Endothelial cell of umbilical vein (primary cell): ENCODE data around the gene NRM. TPM values are rescaled to one million over a fixed set of nuclear protein-coding genes. Genes with fewer than 3 reads are reported as not detected.

Source experiments
- BruUV-seq: library from RNA; stranded (reverse); fragments of 400-500 nt; replicated peaks from 2 replicates; lab custom pipeline; 2021; lab: Mats Ljungman, UMichigan
- CTCF ChIA-PET: fragments of 300-600, 350-600 bp; sonication (Branson Sonifier 250); formaldehyde crosslinking; loops from one replicate; lab custom pipeline; 2021; ENCODE audit warnings: antibody characterized with exemption, inconsistent platforms; lab: Charles Lee
- POLR2A ChIA-PET: fragments of 300-600, 350-600 bp; sonication (Branson Sonifier 250); formaldehyde crosslinking; loops from one replicate; lab custom pipeline; 2021; ENCODE audit warnings: antibody characterized with exemption, inconsistent platforms; lab: Charles Lee
- DNase-seq: peaks from one replicate; pipeline ENCODE4 v3.0.0-alpha.2; 2011; ENCODE audit warnings: low read depth, low spot score
- FAIRE-seq: peaks from 2 replicates; lab custom pipeline; 2011; peaks lifted over from hg19 to GRCh38; lab: Jason Lieb, UNC
- H2AFZ ChIP-seq: 2 replicates; pipeline ENCODE4 v1.6.0; 2012; ENCODE audit warnings: low read depth, low read length, control low read depth, inconsistent platforms
- H3K27ac ChIP-seq: 2 replicates; pipeline ENCODE4 v1.5.1; 2011; ENCODE audit warnings: low read depth, mild to moderate bottlenecking, control low read depth, low read length, moderate library complexity; ENCODE audit not compliant: insufficient read depth
- H3K27me3 ChIP-seq, 2 experiments: 2 replicates each; pipeline versions ENCODE4 v1.6.0 to v1.6.1; 2011; ENCODE audit warnings: low read length in 2 of 2, mixed read lengths in 1 of 2; ENCODE audit not compliant: control insufficient read depth in 2 of 2, insufficient read depth in 2 of 2
- H3K36me3 ChIP-seq, 2 experiments: 2 replicates in 1 of 2; 3 replicates in 1 of 2; pipeline ENCODE4 v1.5.1; 2011; ENCODE audit warnings: low read length in 2 of 2, mild to moderate bottlenecking in 1 of 2, moderate library complexity in 1 of 2; ENCODE audit not compliant: control insufficient read depth in 2 of 2, insufficient read depth in 2 of 2; ENCODE audit errors: extremely low read depth in 1 of 2
- H3K4me1 ChIP-seq: 3 replicates; pipeline ENCODE4 v1.5.1; 2011; ENCODE audit warnings: mild to moderate bottlenecking, low read length; ENCODE audit not compliant: control insufficient read depth, insufficient read depth; ENCODE audit errors: extremely low read depth
- H3K4me2 ChIP-seq: 2 replicates; pipeline ENCODE4 v1.6.1; 2011; ENCODE audit warnings: low read length, control low read depth, mixed read lengths; ENCODE audit not compliant: insufficient read depth
- H3K4me3 ChIP-seq, 3 experiments: fragments of 200-600 bp in 1 of 3; sonication (generic), shearing (Covaris generic) in 1 of 3; replicated peaks in 1 of 3; 2 replicates each; pipeline ENCODE4 v1.5.1; 2011 to 2016; ENCODE audit warnings: control low read depth in 3 of 3, low read length in 3 of 3, mild to moderate bottlenecking in 2 of 3, inconsistent platforms in 1 of 3, low read depth in 1 of 3, moderate library complexity in 1 of 3; ENCODE audit not compliant: insufficient read depth in 1 of 3
- H3K79me2 ChIP-seq: 2 replicates; pipeline ENCODE4 v1.6.0; 2012; ENCODE audit warnings: low read length, inconsistent platforms; ENCODE audit not compliant: control insufficient read depth, insufficient read depth
- H3K9ac ChIP-seq: replicated peaks from 2 replicates; pipeline ENCODE3; 2011; ENCODE audit warnings: low read length, control low read depth; ENCODE audit not compliant: insufficient read depth; ENCODE audit errors: extremely low read depth
- H3K9me1 ChIP-seq: replicated peaks from 3 replicates; pipeline ENCODE4 v1.6.0; 2011; ENCODE audit warnings: mild to moderate bottlenecking, low read length; ENCODE audit not compliant: control insufficient read depth, insufficient read depth; ENCODE audit errors: extremely low read depth
- H3K9me3 ChIP-seq: replicated peaks from 2 replicates; pipeline ENCODE4 v1.5.1; 2012; ENCODE audit warnings: low read length, inconsistent platforms; ENCODE audit not compliant: control insufficient read depth, insufficient read depth
- H4K20me1 ChIP-seq: replicated peaks from 2 replicates; pipeline ENCODE3; 2011; ENCODE audit warnings: mild to moderate bottlenecking, low read length; ENCODE audit not compliant: control insufficient read depth, insufficient read depth; ENCODE audit errors: extremely low read depth
- CTCF ChIP-seq, 2 donors: IDR thresholded peaks; 1 replicate in 1 of 2; 2 replicates in 1 of 2; pipeline ENCODE4 v1.5.1; 2011; ENCODE audit warnings: low read length in 2 of 2, mild to moderate bottlenecking in 2 of 2, moderate library complexity in 2 of 2, control low read depth in 1 of 2, inconsistent platforms in 1 of 2, low read depth in 1 of 2; ENCODE audit not compliant: insufficient read depth in 1 of 2; ENCODE audit errors: extremely low read depth in 1 of 2
- EZH2 ChIP-seq: IDR thresholded peaks from 2 replicates; pipeline ENCODE4 v1.6.1; 2012; ENCODE audit warnings: borderline replicate concordance, low read depth, mild to moderate bottlenecking, moderate library complexity, low read length, inconsistent platforms; ENCODE audit not compliant: severe bottlenecking
- FOS ChIP-seq: IDR thresholded peaks from 2 replicates; pipeline ENCODE4 v1.6.1; 2011; ENCODE audit warnings: mild to moderate bottlenecking, low read length, moderate library complexity, borderline replicate concordance; ENCODE audit not compliant: insufficient read depth
- GATA2 ChIP-seq: IDR thresholded peaks from 2 replicates; pipeline ENCODE4 v1.7.0; 2011; ENCODE audit warnings: low read depth, mild to moderate bottlenecking, moderate library complexity, mixed read lengths, low read length; ENCODE audit not compliant: insufficient read length, insufficient read depth
- JUN ChIP-seq: IDR thresholded peaks from 2 replicates; pipeline ENCODE4 v1.6.1; 2011; ENCODE audit warnings: borderline replicate concordance, low read depth; ENCODE audit not compliant: insufficient read length, insufficient read depth
- MAX ChIP-seq: IDR thresholded peaks from 2 replicates; pipeline ENCODE4 v1.6.1; 2011; ENCODE audit not compliant: insufficient read depth, insufficient read length
- MYC ChIP-seq: IDR thresholded peaks from one replicate; pipeline ENCODE4 v1.6.1; 2011; ENCODE audit warnings: mild to moderate bottlenecking, low read depth, low read length
- POLR2A ChIP-seq: IDR thresholded peaks from 2 replicates; pipeline ENCODE4 v1.6.1; 2012; ENCODE audit warnings: low read depth, mild to moderate bottlenecking, control low read depth, low read length
- POLR2AphosphoS5 ChIP-seq: IDR thresholded peaks from 2 replicates; pipeline ENCODE4 v1.6.1; 2012; ENCODE audit warnings: low read depth, mild to moderate bottlenecking, control low read depth, low read length, moderate library complexity; ENCODE audit not compliant: insufficient read depth
- dilution Hi-C: fragments of 300-500 bp; cut with MboI; formaldehyde crosslinking; loops from one replicate; pipeline ENCODE4 v1.15.0; 2019; ENCODE audit warnings: low sequenced_read_pairs; ENCODE audit not compliant: extremely low pct_ligation_motif_present
- intact Hi-C: fragments of 100-400 bp; cut with micrococcal nuclease; formaldehyde crosslinking; loops from one replicate; pipeline ENCODE4 v1.10.0; 2022
- polyA plus RNA-seq, 4 experiments: library from polyadenylated mRNA; depleted of rRNA in 3 of 4; stranded (reverse) in 3 of 4; unstranded in 1 of 4; fragments of >200 nt; gene quantifications; 2 replicates each; pipeline versions ENCODE4 v1.2.1 to v1.2.3, GENCODE V29; 2011 to 2012; ENCODE audit warnings: missing spikeins in 1 of 4
- total RNA-seq: library from RNA; stranded (reverse); gene quantifications from 2 replicates; pipeline ENCODE4 v1.2.3, GENCODE V29; 2021

NRM gene
- total and polyA plus RNA-seq, 2 donors (not counting 3 experiments of a cell fraction or from before 2014, with no cell fraction given) = 32.2 to 33.8 TPM

GRCh38 chr6:30738532-30738931 lies 47.7 kb upstream of the NRM start:
- dilution Hi-C loops = loop anchor here (25.0 kb wide), 1 partner anchor 149 kb away; the partner anchor contains the start of gene DDR1
- Histone ChIP-seq H3K27me3 (no peaks in the 10 kb centered on the region), H3K4me1 (peaks cover 43% of the 10 kb centered on the region), H4K20me1 (no peaks in the 10 kb centered on the region), H3K36me3 (peaks cover 5 to 7% of the 10 kb centered on the region in 2 experiments), H3K9me1 (no peaks in the 10 kb centered on the region), H3K9ac (no peak overlapping the region), H3K27ac (no peak overlapping the region), H3K79me2 (peaks cover 42% of the 10 kb centered on the region), H2AFZ (no peak overlapping the region), H3K9me3 (no peaks in the 10 kb centered on the region), H3K4me3 (no peak overlapping the region), H3K4me2 (peak overlapping the region; percentile 0)
- BruUV-seq = no TSS peak
- intact Hi-C loops = no loop called here
- no peak for FAIRE-seq
- POLR2A ChIA-PET = interaction anchor here (1.1 kb wide), 1 partner anchor 14 kb away, joined by 5 read pairs; no protein-coding TSS in a partner anchor
- no peak for DNase-seq
- TF ChIP-seq MYC (no peak), GATA2 (no peak), MAX (no peak), POLR2AphosphoS5 (no peak), EZH2 (no peak), POLR2A (no peak), JUN (no peak), FOS (no peak), CTCF (IDR thresholded peaks at IDR 0.05; ENCODE audit: extremely low read depth in 1 of 2, insufficient read depth in 1 of 2, low read depth in 1 of 2, low read length in 2 of 2) (no peak)
- CTCF ChIA-PET = interaction anchor here (0.6 to 1.7 kb wide), 9 partner anchors 26 to 348 kb away, joined by 3 to 7 read pairs (median 4); no protein-coding TSS in a partner anchor
